MM.1S (cell line): ENCODE data around the gene COL18A1.

Experiments used
- EZH2 ChIP-seq: fragments of 300-600 bp; sonication (generic); optimal IDR thresholded peaks from 2 replicates; pipeline ENCODE3; 2017; ENCODE audit warnings: low read depth, mild to moderate bottlenecking, antibody characterized with exemption, low read length, mixed read lengths
- EZH2phosphoT487 ChIP-seq: fragments of 300-600 bp; sonication (generic); IDR thresholded peaks from 2 replicates; pipeline ENCODE4 v1.6.1; 2018; ENCODE audit warnings: antibody characterized with exemption, low read length
- TF ChIP-seq, protein P1 (sequence below): fragments of 300-600 bp; sonication (generic); IDR thresholded peaks from 2 replicates; pipeline ENCODE4 v1.5.1; 2016; ENCODE audit warnings: antibody characterized with exemption, low read length, mixed read lengths

DNA sequence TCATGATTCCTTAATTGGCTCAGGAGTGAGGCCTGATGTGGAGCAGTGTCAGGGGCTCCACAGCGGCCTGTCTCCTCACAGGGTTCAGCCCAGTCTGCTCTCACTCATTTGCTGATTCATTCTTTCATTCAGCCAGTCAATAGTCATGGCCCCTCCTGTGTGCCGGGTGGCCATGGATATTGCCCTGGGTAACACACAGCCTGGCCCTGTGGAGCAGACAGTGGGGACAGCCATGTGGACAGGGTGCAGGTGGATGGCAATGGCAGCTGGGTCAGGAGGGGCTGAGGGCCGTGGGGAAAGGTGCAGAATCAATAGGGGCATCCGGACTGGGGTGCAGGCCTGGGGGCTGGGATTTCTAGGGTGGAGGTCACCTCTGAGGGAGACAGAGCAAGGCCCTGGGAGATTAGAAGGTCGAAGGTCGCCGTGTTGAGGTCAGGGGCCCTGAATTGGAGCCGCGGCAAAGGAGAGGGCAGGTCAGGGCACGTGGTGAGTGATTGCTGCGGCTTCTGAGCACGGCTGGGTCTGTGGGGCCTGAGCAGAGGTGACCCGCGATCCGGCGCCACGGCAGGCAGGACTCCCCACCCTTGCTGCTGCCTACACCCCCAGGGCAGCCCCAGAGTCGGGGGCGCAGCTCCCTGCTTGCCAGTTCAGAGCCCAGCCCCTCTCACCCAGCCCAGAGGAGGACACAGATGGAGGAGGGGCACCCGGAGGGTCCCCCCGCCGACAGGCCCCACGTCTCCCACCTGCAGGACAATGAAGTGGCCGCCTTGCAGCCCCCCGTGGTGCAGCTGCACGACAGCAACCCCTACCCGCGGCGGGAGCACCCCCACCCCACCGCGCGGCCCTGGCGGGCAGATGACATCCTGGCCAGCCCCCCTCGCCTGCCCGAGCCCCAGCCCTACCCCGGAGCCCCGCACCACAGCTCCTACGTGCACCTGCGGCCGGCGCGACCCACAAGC is 103.9 kb downstream of the COL18A1 start:
- TF ChIP-seq, protein P1, sequence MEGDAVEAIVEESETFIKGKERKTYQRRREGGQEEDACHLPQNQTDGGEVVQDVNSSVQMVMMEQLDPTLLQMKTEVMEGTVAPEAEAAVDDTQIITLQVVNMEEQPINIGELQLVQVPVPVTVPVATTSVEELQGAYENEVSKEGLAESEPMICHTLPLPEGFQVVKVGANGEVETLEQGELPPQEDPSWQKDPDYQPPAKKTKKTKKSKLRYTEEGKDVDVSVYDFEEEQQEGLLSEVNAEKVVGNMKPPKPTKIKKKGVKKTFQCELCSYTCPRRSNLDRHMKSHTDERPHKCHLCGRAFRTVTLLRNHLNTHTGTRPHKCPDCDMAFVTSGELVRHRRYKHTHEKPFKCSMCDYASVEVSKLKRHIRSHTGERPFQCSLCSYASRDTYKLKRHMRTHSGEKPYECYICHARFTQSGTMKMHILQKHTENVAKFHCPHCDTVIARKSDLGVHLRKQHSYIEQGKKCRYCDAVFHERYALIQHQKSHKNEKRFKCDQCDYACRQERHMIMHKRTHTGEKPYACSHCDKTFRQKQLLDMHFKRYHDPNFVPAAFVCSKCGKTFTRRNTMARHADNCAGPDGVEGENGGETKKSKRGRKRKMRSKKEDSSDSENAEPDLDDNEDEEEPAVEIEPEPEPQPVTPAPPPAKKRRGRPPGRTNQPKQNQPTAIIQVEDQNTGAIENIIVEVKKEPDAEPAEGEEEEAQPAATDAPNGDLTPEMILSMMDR, result no peak
- TF ChIP-seq EZH2 (no peak), EZH2phosphoT487 (no peak)
